A549 (cell line): ENCODE measurements around the gene DNAH7.

Source experiments
- BHLHE40 ChIP-seq: IDR thresholded peaks from 2 replicates; pipeline ENCODE4 v1.6.1; 2012; ENCODE audit warnings: low read depth, low read length, inconsistent platforms
- RAD21 ChIP-seq, 2 experiments: fragments of >200 bp in 1 of 2; sonication (Bioruptor Twin) in 1 of 2; formaldehyde crosslinking in 1 of 2; IDR thresholded peaks in 1 of 2; conservative IDR thresholded peaks in 1 of 2; 2 replicates in 1 of 2; 3 replicates in 1 of 2; pipeline ENCODE4 v1.6.1; 2012 to 2018; ENCODE audit warnings: inconsistent platforms in 1 of 2
- REST ChIP-seq: fragments of 200-600 bp; sonication (generic); IDR thresholded peaks from 2 replicates; pipeline ENCODE4 v1.6.1; 2016; ENCODE audit warnings: antibody characterized with exemption, mild to moderate bottlenecking, moderate library complexity
- SMC3 ChIP-seq: fragments of >200 bp; sonication (Bioruptor Twin); formaldehyde crosslinking; IDR thresholded peaks from 3 replicates; pipeline ENCODE4 v1.6.1; 2018; ENCODE audit warnings: inconsistent platforms
- TP53 ChIP-seq: fragments of 250-450 bp; sonication (Bioruptor Pico); IDR thresholded peaks from 2 replicates; pipeline ENCODE4 v1.5.0; 2021; ENCODE audit warnings: mild to moderate bottlenecking, moderate library complexity
- ZNF302 ChIP-seq: fragments of 250-450 bp; sonication (Bioruptor Pico); IDR thresholded peaks from 2 replicates; pipeline ENCODE4 v1.9.0; 2021; ENCODE audit warnings: inconsistent platforms, mild to moderate bottlenecking, moderate library complexity
- TF ChIP-seq, protein P1 (sequence below): fragments of >200 bp; sonication (Bioruptor Twin); formaldehyde crosslinking; IDR thresholded peaks from 3 replicates; pipeline ENCODE4 v1.5.1; 2016
- TF ChIP-seq, protein P2 (sequence below): IDR thresholded peaks from 2 replicates; pipeline ENCODE4 v1.6.1; 2012

DNA sequence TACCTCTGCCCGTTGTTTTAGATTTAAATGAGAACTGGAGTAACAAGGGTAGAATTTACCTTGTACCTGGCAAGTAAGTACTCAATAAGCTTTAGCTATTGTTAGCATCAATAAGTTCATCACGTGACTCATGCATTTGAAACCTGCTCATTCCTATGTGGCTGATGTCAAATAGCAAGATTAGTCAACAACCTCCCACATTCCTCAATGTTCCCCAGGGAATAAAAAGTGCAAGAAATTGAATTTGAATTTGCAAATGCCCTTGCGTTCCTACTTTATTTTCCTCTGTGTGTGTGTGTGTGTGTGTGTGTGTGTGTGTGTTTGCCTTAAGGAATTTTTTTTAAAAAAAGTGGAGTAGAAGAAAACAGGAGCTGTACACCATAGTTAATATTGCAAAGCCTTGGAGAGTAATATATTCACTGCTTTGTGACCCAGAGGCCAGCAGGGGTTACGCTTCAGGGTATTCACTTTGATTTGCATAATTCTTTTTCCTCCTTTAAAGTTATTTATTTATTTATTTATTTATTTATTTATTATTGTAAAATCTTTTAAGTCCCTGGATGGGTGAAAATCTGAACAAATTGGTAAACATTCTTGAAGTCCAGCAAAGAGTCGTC lies 43.9 kb upstream of the DNAH7 start:
- TF ChIP-seq, protein P1, sequence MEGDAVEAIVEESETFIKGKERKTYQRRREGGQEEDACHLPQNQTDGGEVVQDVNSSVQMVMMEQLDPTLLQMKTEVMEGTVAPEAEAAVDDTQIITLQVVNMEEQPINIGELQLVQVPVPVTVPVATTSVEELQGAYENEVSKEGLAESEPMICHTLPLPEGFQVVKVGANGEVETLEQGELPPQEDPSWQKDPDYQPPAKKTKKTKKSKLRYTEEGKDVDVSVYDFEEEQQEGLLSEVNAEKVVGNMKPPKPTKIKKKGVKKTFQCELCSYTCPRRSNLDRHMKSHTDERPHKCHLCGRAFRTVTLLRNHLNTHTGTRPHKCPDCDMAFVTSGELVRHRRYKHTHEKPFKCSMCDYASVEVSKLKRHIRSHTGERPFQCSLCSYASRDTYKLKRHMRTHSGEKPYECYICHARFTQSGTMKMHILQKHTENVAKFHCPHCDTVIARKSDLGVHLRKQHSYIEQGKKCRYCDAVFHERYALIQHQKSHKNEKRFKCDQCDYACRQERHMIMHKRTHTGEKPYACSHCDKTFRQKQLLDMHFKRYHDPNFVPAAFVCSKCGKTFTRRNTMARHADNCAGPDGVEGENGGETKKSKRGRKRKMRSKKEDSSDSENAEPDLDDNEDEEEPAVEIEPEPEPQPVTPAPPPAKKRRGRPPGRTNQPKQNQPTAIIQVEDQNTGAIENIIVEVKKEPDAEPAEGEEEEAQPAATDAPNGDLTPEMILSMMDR: no peak
- TF ChIP-seq RAD21 (conservative IDR thresholded peaks at IDR 0.05 in 1 of 2, IDR thresholded peaks at IDR 0.05 in 1 of 2): no peak
- no peak for TF ChIP-seq BHLHE40
- no peak for TF ChIP-seq ZNF302 (CRISPR knock-in tag)
- no peak for TF ChIP-seq SMC3
- no peak for TF ChIP-seq TP53 (CRISPR knock-in tag)
- TF ChIP-seq, protein P2, sequence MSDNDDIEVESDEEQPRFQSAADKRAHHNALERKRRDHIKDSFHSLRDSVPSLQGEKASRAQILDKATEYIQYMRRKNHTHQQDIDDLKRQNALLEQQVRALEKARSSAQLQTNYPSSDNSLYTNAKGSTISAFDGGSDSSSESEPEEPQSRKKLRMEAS: no peak
- no peak for TF ChIP-seq REST
